HCT116 (cell line): ENCODE measurements around the gene KPNA4. TPM values are rescaled to one million over a fixed set of nuclear protein-coding genes. Genes with fewer than 3 reads are reported as not detected.

ENCODE experiments used
- ATAC-seq: fragments of 200-7000 bp; cut with Tn5 transposase; 2 replicates; pipeline ENCODE4 v1.9.1; 2020; ENCODE audit warnings: mild to moderate bottlenecking, moderate library complexity
- BruUV-seq: library from RNA; stranded (reverse); fragments of 400-500 nt; replicated peaks from 2 replicates; lab custom pipeline; 2021; lab: Mats Ljungman, UMichigan
- CTCF ChIA-PET: fragments of 300-600 bp; sonication (Branson Sonifier 250); formaldehyde crosslinking; loops from one replicate; lab custom pipeline; 2021; ENCODE audit warnings: antibody characterized with exemption; lab: Charles Lee
- POLR2A ChIA-PET: fragments of 300-600, 350-600 bp; sonication (Branson Sonifier 250); formaldehyde crosslinking; loops from one replicate; lab custom pipeline; 2021; ENCODE audit warnings: antibody characterized with exemption; lab: Charles Lee
- RAD21 ChIA-PET, 2 experiments: fragments of 300-600 bp; sonication (Branson Sonifier 250); formaldehyde crosslinking; loops; one replicate each; lab custom pipeline; 2023; ENCODE audit warnings: low total read pairs in 2 of 2; ENCODE audit not compliant: uncharacterized antibody in 2 of 2, unreplicated experiment in 2 of 2, low non-redundant PET in 1 of 2; lab: Charles Lee
- DNase-seq: peaks from one replicate; pipeline ENCODE4 v3.0.0-alpha.2; 2010; ENCODE audit warnings: low read depth, low spot score
- H2AFZ ChIP-seq: fragments of 200-600 bp; shearing (Covaris generic), sonication (generic); 2 replicates; pipeline ENCODE4 v1.6.1; 2017; ENCODE audit warnings: low read depth, mixed run types, mixed read lengths, antibody characterized with exemption, low read length; ENCODE audit not compliant: poor library complexity, severe bottlenecking
- H3K27ac ChIP-seq: 2 replicates; pipeline ENCODE4 v1.5.1; 2012; ENCODE audit warnings: low read depth, low read length
- H3K27me3 ChIP-seq: fragments of 200-600 bp; sonication (generic); 2 replicates; pipeline ENCODE4 v1.6.1; 2016; ENCODE audit warnings: mixed run types, low read length, mixed read lengths; ENCODE audit not compliant: insufficient read depth
- H3K36me3 ChIP-seq, 2 experiments: fragments of 200-500 bp in 1 of 2; fragments of 200-600 bp in 1 of 2; sonication (Bioruptor generic) in 1 of 2; sonication (generic) in 1 of 2; 2 replicates each; pipeline versions ENCODE4 v1.5.1 to v1.6.1; 2014 to 2016; ENCODE audit warnings: low read length in 2 of 2, inconsistent platforms in 1 of 2, mixed read lengths in 1 of 2, mixed run types in 1 of 2; ENCODE audit not compliant: insufficient read depth in 2 of 2, control insufficient read depth in 1 of 2
- H3K4me1 ChIP-seq, 2 experiments: fragments of 200-600 bp in 1 of 2; sonication (generic) in 1 of 2; 2 replicates each; pipeline versions ENCODE4 v1.5.1 to v1.6.1; 2012 to 2017; ENCODE audit warnings: low read length in 2 of 2, inconsistent platforms in 1 of 2, mild to moderate bottlenecking in 1 of 2, mixed read lengths in 1 of 2, mixed run types in 1 of 2, moderate library complexity in 1 of 2; ENCODE audit not compliant: insufficient read depth in 2 of 2, control insufficient read depth in 1 of 2
- H3K4me2 ChIP-seq: fragments of 200-600 bp; sonication (generic); 2 replicates; pipeline ENCODE4 v1.6.1; 2017; ENCODE audit warnings: mixed run types, low read length, mixed read lengths
- H3K4me3 ChIP-seq, 2 experiments: fragments of 200-600 bp in 1 of 2; sonication (generic) in 1 of 2; replicated peaks in 1 of 2; 2 replicates each; pipeline ENCODE4 v1.5.1; 2011 to 2016; ENCODE audit warnings: low read length in 2 of 2, control low read depth in 1 of 2, low read depth in 1 of 2, mild to moderate bottlenecking in 1 of 2, mixed read lengths in 1 of 2, mixed run types in 1 of 2
- H3K79me2 ChIP-seq: fragments of 200-600 bp; sonication (generic); 2 replicates; pipeline ENCODE4 v1.6.1; 2017; ENCODE audit warnings: mild to moderate bottlenecking, mixed run types, low read length, moderate library complexity, mixed read lengths; ENCODE audit not compliant: insufficient read depth
- H3K9ac ChIP-seq: fragments of 200-600 bp; sonication (generic); 2 replicates; pipeline ENCODE4 v1.6.1; 2016; ENCODE audit warnings: low read length, mixed read lengths
- H3K9me2 ChIP-seq: fragments of 200-600 bp; sonication (generic), shearing (Covaris generic); 2 replicates; pipeline ENCODE4 v1.6.1; 2017; ENCODE audit warnings: mixed run types, mild to moderate bottlenecking, moderate library complexity; ENCODE audit not compliant: insufficient read depth
- H3K9me3 ChIP-seq, 2 experiments: fragments of 200-500 bp in 1 of 2; fragments of 200-600 bp in 1 of 2; sonication (Bioruptor generic) in 1 of 2; sonication (generic) in 1 of 2; 2 replicates each; pipeline ENCODE4 v1.6.1; 2014 to 2017; ENCODE audit warnings: low read length in 2 of 2, mixed read lengths in 2 of 2, inconsistent platforms in 1 of 2, low read depth in 1 of 2, mild to moderate bottlenecking in 1 of 2, mixed run types in 1 of 2, moderate library complexity in 1 of 2; ENCODE audit not compliant: control insufficient read depth in 1 of 2, insufficient read depth in 1 of 2
- H4K20me1 ChIP-seq: fragments of 200-600 bp; sonication (generic), shearing (Covaris generic); 2 replicates; pipeline ENCODE4 v1.6.1; 2017; ENCODE audit warnings: mixed run types, mild to moderate bottlenecking, moderate library complexity; ENCODE audit not compliant: insufficient read depth
- CTCF ChIP-seq, 3 experiments: fragments of 200-600 bp in 1 of 3; sonication (generic) in 1 of 3; IDR thresholded peaks in 2 of 3; conservative IDR thresholded peaks in 1 of 3; 2 replicates each; pipeline ENCODE4 v1.5.1; 2012 to 2017; ENCODE audit warnings: low read depth in 2 of 3, low read length in 2 of 3, antibody characterized with exemption in 1 of 3, borderline replicate concordance in 1 of 3, control low read depth in 1 of 3, mild to moderate bottlenecking in 1 of 3, mixed read lengths in 1 of 3, mixed run types in 1 of 3, moderate library complexity in 1 of 3; ENCODE audit not compliant: insufficient read depth in 1 of 3
- ELF1 ChIP-seq: IDR thresholded peaks from 2 replicates; pipeline ENCODE4 v1.6.1; 2012; ENCODE audit warnings: low read depth, borderline replicate concordance
- FOSL1 ChIP-seq: IDR thresholded peaks from 2 replicates; pipeline ENCODE4 v1.6.1; 2012; ENCODE audit warnings: low read depth
- MAX ChIP-seq: IDR thresholded peaks from 2 replicates; pipeline ENCODE4 v1.6.1; 2012
- POLR2AphosphoS5 ChIP-seq: IDR thresholded peaks from 2 replicates; pipeline ENCODE4 v1.6.1; 2011; ENCODE audit warnings: mild to moderate bottlenecking, low read depth, low read length, moderate library complexity
- RAD21 ChIP-seq: IDR thresholded peaks from 2 replicates; pipeline ENCODE4 v1.6.1; 2012; ENCODE audit warnings: low read depth, mild to moderate bottlenecking
- SIN3A ChIP-seq: IDR thresholded peaks from 2 replicates; pipeline ENCODE4 v1.6.1; 2012; ENCODE audit warnings: low read depth
- SP1 ChIP-seq: IDR thresholded peaks from 2 replicates; pipeline ENCODE4 v1.6.1; 2012; ENCODE audit warnings: low read depth
- YY1 ChIP-seq: IDR thresholded peaks from 2 replicates; pipeline ENCODE4 v1.6.1; 2011; ENCODE audit warnings: low read length, low read depth, moderate library complexity, mild to moderate bottlenecking; ENCODE audit not compliant: insufficient replicate concordance; ENCODE audit errors: extremely low read depth
- ZBTB33 ChIP-seq: IDR thresholded peaks from 2 replicates; pipeline ENCODE4 v1.6.1; 2011; ENCODE audit warnings: mild to moderate bottlenecking, low read length, moderate library complexity; ENCODE audit not compliant: insufficient replicate concordance; ENCODE audit errors: extremely low read depth
- ZFX ChIP-seq: fragments of 450-650 bp; IDR thresholded peaks from 2 replicates; pipeline ENCODE4 v1.6.1; 2017
- ZNF274 ChIP-seq: fragments of 200-500 bp; sonication (Bioruptor generic); IDR thresholded peaks from 2 replicates; pipeline ENCODE4 v1.6.1; 2014; ENCODE audit warnings: mild to moderate bottlenecking, low read depth, low read length, inconsistent platforms
- intact Hi-C: fragments of 100-400 bp; cut with micrococcal nuclease; formaldehyde crosslinking; loops from 2 replicates; pipeline ENCODE4 v1.10.0; 2022
- total RNA-seq: library from RNA; stranded (reverse); gene quantifications from one replicate; pipeline ENCODE4 v1.2.1, GENCODE V29; 2021; ENCODE audit not compliant: unreplicated experiment
- TF ChIP-seq, protein P1 (sequence below): IDR thresholded peaks from 2 replicates; pipeline ENCODE4 v1.6.1; 2012; ENCODE audit warnings: low read depth

The KPNA4 gene
- total RNA-seq, 1 experiment from 2014 or later = 43.1 TPM

GRCh38 chr3:160611141-160611540 lies 45.8 kb upstream of the KPNA4 start:
- Histone ChIP-seq H3K79me2 (no peaks in the 10 kb centered on the region), H3K4me1 (no peaks in the 10 kb centered on the region), H3K4me2 (no peak overlapping the region), H3K4me3 (no peak overlapping the region), H3K9me3 (no peaks in the 10 kb centered on the region), H3K27me3 (no peaks in the 10 kb centered on the region), H3K9ac (no peak overlapping the region), H3K9me2 (no peaks in the 10 kb centered on the region), H4K20me1 (no peaks in the 10 kb centered on the region), H3K36me3 (no peaks in the 10 kb centered on the region), H3K27ac (no peak overlapping the region), H2AFZ (no peak overlapping the region)
- ATAC-seq (no peak), DNase-seq (no peak)
- ChIA-PET CTCF (no interaction called here), POLR2A (no interaction called here), RAD21 (no interaction called here)
- intact Hi-C loops = no loop called here
- TF ChIP-seq POLR2AphosphoS5 = no peak
- no peak for TF ChIP-seq SIN3A
- no peak for TF ChIP-seq SP1
- BruUV-seq = no TSS peak

GRCh38 chr3:160608870-160609269 lies 43.5 kb upstream of the KPNA4 start:
- no peaks in the 10 kb centered on the region for H3K36me3 ChIP-seq
- H4K20me1 ChIP-seq = no peaks in the 10 kb centered on the region
- BruUV-seq = no TSS peak
- no peak overlapping the region for H3K27ac ChIP-seq
- no peaks in the 10 kb centered on the region for H3K79me2 ChIP-seq
- no peak overlapping the region for H3K4me2 ChIP-seq
- H3K9me2 ChIP-seq = no peaks in the 10 kb centered on the region
- RAD21 ChIA-PET = no interaction called here
- DNase-seq (no peak), ATAC-seq (no peak)
- no peak overlapping the region for H2AFZ ChIP-seq
- no peak overlapping the region for H3K9ac ChIP-seq
- POLR2A ChIA-PET = no interaction called here
- no peaks in the 10 kb centered on the region for H3K27me3 ChIP-seq
- TF ChIP-seq ZNF274 (no peak), YY1 (no peak), MAX (no peak), RAD21 (no peak), FOSL1 (no peak), CTCF (IDR thresholded peaks at IDR 0.05 in 2 of 3, conservative IDR thresholded peaks at IDR 0.05 in 1 of 3; ENCODE audit: borderline replicate concordance in 1 of 3, insufficient read depth in 1 of 3, low read depth in 2 of 3, low read length in 2 of 3) (no peak), ELF1 (no peak), ZBTB33 (no peak), ZFX (no peak), SP1 (no peak), SIN3A (no peak)
- TF ChIP-seq, protein P1, sequence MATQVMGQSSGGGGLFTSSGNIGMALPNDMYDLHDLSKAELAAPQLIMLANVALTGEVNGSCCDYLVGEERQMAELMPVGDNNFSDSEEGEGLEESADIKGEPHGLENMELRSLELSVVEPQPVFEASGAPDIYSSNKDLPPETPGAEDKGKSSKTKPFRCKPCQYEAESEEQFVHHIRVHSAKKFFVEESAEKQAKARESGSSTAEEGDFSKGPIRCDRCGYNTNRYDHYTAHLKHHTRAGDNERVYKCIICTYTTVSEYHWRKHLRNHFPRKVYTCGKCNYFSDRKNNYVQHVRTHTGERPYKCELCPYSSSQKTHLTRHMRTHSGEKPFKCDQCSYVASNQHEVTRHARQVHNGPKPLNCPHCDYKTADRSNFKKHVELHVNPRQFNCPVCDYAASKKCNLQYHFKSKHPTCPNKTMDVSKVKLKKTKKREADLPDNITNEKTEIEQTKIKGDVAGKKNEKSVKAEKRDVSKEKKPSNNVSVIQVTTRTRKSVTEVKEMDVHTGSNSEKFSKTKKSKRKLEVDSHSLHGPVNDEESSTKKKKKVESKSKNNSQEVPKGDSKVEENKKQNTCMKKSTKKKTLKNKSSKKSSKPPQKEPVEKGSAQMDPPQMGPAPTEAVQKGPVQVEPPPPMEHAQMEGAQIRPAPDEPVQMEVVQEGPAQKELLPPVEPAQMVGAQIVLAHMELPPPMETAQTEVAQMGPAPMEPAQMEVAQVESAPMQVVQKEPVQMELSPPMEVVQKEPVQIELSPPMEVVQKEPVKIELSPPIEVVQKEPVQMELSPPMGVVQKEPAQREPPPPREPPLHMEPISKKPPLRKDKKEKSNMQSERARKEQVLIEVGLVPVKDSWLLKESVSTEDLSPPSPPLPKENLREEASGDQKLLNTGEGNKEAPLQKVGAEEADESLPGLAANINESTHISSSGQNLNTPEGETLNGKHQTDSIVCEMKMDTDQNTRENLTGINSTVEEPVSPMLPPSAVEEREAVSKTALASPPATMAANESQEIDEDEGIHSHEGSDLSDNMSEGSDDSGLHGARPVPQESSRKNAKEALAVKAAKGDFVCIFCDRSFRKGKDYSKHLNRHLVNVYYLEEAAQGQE = no peak
- CTCF ChIA-PET = no interaction called here
- intact Hi-C loops = no loop called here
- H3K4me3 ChIP-seq = no peak overlapping the region
- H3K4me1 ChIP-seq = no peaks in the 10 kb centered on the region
- H3K9me3 ChIP-seq = no peaks in the 10 kb centered on the region
